ENCODE measurements around the gene DNAJB1. TPM values are rescaled to one million over a fixed set of nuclear protein-coding genes. Genes with fewer than 3 reads are reported as not detected.
"Not testable (repeated sequence)": the region's sequence is repeated elsewhere in the genome, so short reads cannot be mapped to it uniquely, and the experiment has no call there.

The DNAJB1 gene
- total and polyA plus RNA-seq, 4 donors = 72.2 to 171 (median 94.5) TPM

- ATAC-seq (ENCODE audit: insufficient read depth, low FRiP score) (no peak), DNase-seq (no peak)
- Histone ChIP-seq H3K36me3 (ENCODE audit: control insufficient read depth in 4 of 4, insufficient read depth in 4 of 4, low read length in 4 of 4) (peaks cover 0 to 7% (median 2%) of the 10 kb centered on the region in 4 donors), H3K9me3 (ENCODE audit: control insufficient read depth in 4 of 4, insufficient read depth in 3 of 4, low read length in 3 of 4) (no peaks in the 10 kb centered on the region), H3K27ac (ENCODE audit: low read depth in 1 of 2, low read length in 1 of 2) (no peak overlapping the region), H3K4me1 (ENCODE audit: control insufficient read depth in 5 of 5, insufficient read depth in 5 of 5, low read length in 5 of 5) (peaks cover 0 to 5% (median 2%) of the 10 kb centered on the region in 5 donors), H3K9ac (ENCODE audit: insufficient read depth in 1 of 2, low read length in 2 of 2) (no peak overlapping the region), H3K4me3 (no peak overlapping the region), H3K27me3 (ENCODE audit: control insufficient read depth in 3 of 3, insufficient read depth in 3 of 3, low read length in 2 of 3) (no peaks in the 10 kb centered on the region)
- TF ChIP-seq, protein P1, sequence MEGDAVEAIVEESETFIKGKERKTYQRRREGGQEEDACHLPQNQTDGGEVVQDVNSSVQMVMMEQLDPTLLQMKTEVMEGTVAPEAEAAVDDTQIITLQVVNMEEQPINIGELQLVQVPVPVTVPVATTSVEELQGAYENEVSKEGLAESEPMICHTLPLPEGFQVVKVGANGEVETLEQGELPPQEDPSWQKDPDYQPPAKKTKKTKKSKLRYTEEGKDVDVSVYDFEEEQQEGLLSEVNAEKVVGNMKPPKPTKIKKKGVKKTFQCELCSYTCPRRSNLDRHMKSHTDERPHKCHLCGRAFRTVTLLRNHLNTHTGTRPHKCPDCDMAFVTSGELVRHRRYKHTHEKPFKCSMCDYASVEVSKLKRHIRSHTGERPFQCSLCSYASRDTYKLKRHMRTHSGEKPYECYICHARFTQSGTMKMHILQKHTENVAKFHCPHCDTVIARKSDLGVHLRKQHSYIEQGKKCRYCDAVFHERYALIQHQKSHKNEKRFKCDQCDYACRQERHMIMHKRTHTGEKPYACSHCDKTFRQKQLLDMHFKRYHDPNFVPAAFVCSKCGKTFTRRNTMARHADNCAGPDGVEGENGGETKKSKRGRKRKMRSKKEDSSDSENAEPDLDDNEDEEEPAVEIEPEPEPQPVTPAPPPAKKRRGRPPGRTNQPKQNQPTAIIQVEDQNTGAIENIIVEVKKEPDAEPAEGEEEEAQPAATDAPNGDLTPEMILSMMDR (IDR thresholded peaks at IDR 0.05; ENCODE audit: control extremely low read depth, extremely low read depth) = no peak
- WGBS, 2 donors = 92 to 96% methylated on average over 34 to 35 of the region's 35 CpGs
Measured at GRCh38 chr19:14553042-14553938, 35.1 kb upstream of the DNAJB1 start.

- not testable (repeated sequence) for ATAC-seq (ENCODE audit: insufficient read depth, low FRiP score); H3K36me3 ChIP-seq (ENCODE audit: control insufficient read depth in 4 of 4, insufficient read depth in 4 of 4, low read length in 4 of 4); H3K4me1 ChIP-seq (ENCODE audit: control insufficient read depth in 5 of 5, insufficient read depth in 5 of 5, low read length in 5 of 5); H3K27me3 ChIP-seq (ENCODE audit: control insufficient read depth in 3 of 3, insufficient read depth in 3 of 3, low read length in 2 of 3); DNase-seq; H3K9ac ChIP-seq (ENCODE audit: insufficient read depth in 1 of 2, low read length in 2 of 2); H3K9me3 ChIP-seq (ENCODE audit: control insufficient read depth in 4 of 4, insufficient read depth in 3 of 4, low read length in 3 of 4); H3K27ac ChIP-seq (ENCODE audit: low read depth in 1 of 2, low read length in 1 of 2); H3K4me3 ChIP-seq
- 81 to 85% methylated on average over 8 of the region's 8 CpGs for WGBS, 2 donors
Measured at GRCh38 chr19:14552006-14552360, 33.8 kb upstream of the DNAJB1 start.

DNA sequence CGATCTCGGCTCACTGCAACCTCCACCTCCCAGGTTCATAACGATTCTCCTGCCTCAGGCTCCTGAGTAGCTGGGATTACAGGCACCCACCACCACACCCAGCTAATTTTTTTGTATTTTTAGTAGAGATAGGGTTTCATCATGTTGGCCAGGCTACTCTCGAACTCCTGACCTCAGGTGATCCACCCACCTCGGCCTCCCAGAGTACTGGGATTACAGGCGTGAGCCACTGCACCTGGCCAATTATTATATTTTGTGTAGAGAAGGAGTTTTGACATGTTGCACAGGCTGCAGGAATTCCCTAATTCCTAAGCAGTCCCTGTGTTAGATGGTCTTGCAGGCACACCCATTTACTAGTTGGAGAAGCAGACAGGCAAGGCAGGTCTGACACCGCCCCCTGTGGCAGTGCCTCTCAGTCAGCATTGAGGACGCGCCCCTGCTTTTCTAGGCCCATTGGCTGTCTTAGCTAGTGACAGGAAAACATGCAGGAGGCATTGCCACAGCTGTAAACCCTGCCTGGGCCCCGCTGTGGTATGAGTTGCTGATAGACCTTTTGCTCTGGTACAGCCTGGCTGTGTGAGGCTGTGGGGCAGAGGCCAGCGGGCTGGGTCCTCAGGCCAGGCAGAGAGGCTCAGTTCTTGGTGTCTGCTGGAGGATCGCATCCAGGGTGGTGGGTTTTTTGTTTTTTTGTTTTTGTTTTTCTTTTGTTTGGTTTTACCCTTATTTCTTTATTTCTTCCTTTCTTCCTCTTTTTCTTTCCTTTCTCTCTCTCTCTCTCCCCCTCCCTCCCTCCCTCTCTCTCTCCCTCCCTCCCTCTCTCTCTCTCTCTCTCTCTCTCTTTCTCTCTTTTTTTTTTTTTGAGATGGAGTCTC lies 33.2 kb upstream of the DNAJB1 start:
- H3K9me3 ChIP-seq (ENCODE audit: control insufficient read depth in 4 of 4, insufficient read depth in 3 of 4, low read length in 3 of 4); H3K4me3 ChIP-seq; H3K4me1 ChIP-seq (ENCODE audit: control insufficient read depth in 5 of 5, insufficient read depth in 5 of 5, low read length in 5 of 5); H3K27me3 ChIP-seq (ENCODE audit: control insufficient read depth in 3 of 3, insufficient read depth in 3 of 3, low read length in 2 of 3); H3K27ac ChIP-seq (ENCODE audit: low read depth in 1 of 2, low read length in 1 of 2); H3K36me3 ChIP-seq (ENCODE audit: control insufficient read depth in 4 of 4, insufficient read depth in 4 of 4, low read length in 4 of 4); H3K9ac ChIP-seq (ENCODE audit: insufficient read depth in 1 of 2, low read length in 2 of 2); ATAC-seq (ENCODE audit: insufficient read depth, low FRiP score): not testable (repeated sequence)
- WGBS, 2 donors = 49 to 71% methylated on average over 12 of the region's 12 CpGs
- DNase-seq = peak; percentile 52 to 61 (median 56)

- TF ChIP-seq, protein P1 (IDR thresholded peaks at IDR 0.05; ENCODE audit: control extremely low read depth, extremely low read depth) = no peak
- ATAC-seq (ENCODE audit: insufficient read depth, low FRiP score) (no peak), DNase-seq (no peak)
- H3K36me3 ChIP-seq (ENCODE audit: control insufficient read depth in 4 of 4, insufficient read depth in 4 of 4, low read length in 4 of 4) = peaks cover 0 to 7% (median under 1%) of the 10 kb centered on the region in 4 donors
- 54 to 63% methylated on average over 15 of the region's 15 CpGs for WGBS, 2 donors
- H3K27me3 ChIP-seq (ENCODE audit: control insufficient read depth in 3 of 3, insufficient read depth in 3 of 3, low read length in 2 of 3) = no peaks in the 10 kb centered on the region
- no peak overlapping the region for H3K9ac ChIP-seq (ENCODE audit: insufficient read depth in 1 of 2, low read length in 2 of 2)
- no peaks in the 10 kb centered on the region for H3K9me3 ChIP-seq (ENCODE audit: control insufficient read depth in 4 of 4, insufficient read depth in 3 of 4, low read length in 3 of 4)
- H3K27ac ChIP-seq (ENCODE audit: low read depth in 1 of 2, low read length in 1 of 2) = no peak overlapping the region
- peaks cover 0 to 7% (median 2%) of the 10 kb centered on the region in 5 donors for H3K4me1 ChIP-seq (ENCODE audit: control insufficient read depth in 5 of 5, insufficient read depth in 5 of 5, low read length in 5 of 5)
- H3K4me3 ChIP-seq = no peak overlapping the region
Measured at GRCh38 chr19:14550201-14550754, 32.1 kb upstream of the DNAJB1 start.

Data from lung (tissue), 12 donors.